Epidermal melanocyte (primary cell): ENCODE data around the gene ATP5F1D.

Experiments
- DNase-seq: peaks from one replicate; pipeline ENCODE4 v3.0.0; 2011; ENCODE audit warnings: low spot score; ENCODE audit not compliant: insufficient read length

Gene ATP5F1D

GRCh38 chr19:1280636-1281568, 39.4 kb downstream of the ATP5F1D start:
- no peak for DNase-seq

- DNase-seq, result no peak
These were observed 40.2 kb downstream of the ATP5F1D start for GRCh38 chr19:1281569-1282287.

GRCh38 chr19:1282588-1283206, 41.1 kb downstream of the ATP5F1D start:
- no peak for DNase-seq

GRCh38 chr19:1283207-1283916, 41.8 kb downstream of the ATP5F1D start:
- DNase-seq, result no peak

GRCh38 chr19:1283917-1284292, 42.4 kb downstream of the ATP5F1D start:
- DNase-seq, result no peak

GRCh38 chr19:1284293-1284978, 42.9 kb downstream of the ATP5F1D start:
- no peak for DNase-seq

- DNase-seq, result no peak
These were observed 43.6 kb downstream of the ATP5F1D start for GRCh38 chr19:1284979-1285736.

GRCh38 chr19:1285737-1286360, 44.3 kb downstream of the ATP5F1D start, which contains the start of gene EFNA2:
TSS of gene EFNA2 (plus strand) at chr19:1285873. CDS start at chr19:1286169, 296 bp downstream.
- no peak for DNase-seq

- DNase-seq, result no peak
These were observed 45.2 kb downstream of the ATP5F1D start for GRCh38 chr19:1286487-1287353.

GRCh38 chr19:1287354-1288225, 46.0 kb downstream of the ATP5F1D start:
- no peak for DNase-seq

- no peak for DNase-seq
These were observed 46.7 kb downstream of the ATP5F1D start for GRCh38 chr19:1288226-1288612.

- DNase-seq, result no peak
These were observed 47.5 kb downstream of the ATP5F1D start for GRCh38 chr19:1288833-1289685.

GRCh38 chr19:1289686-1290025, 48.1 kb downstream of the ATP5F1D start:
- DNase-seq, result no peak

GRCh38 chr19:1290196-1290702, 48.7 kb downstream of the ATP5F1D start:
- no peak for DNase-seq

GRCh38 chr19:1290703-1291651, 49.4 kb downstream of the ATP5F1D start:
- DNase-seq, result no peak
